Skeletal muscle satellite cell (primary cell): Measurements from ENCODE around the gene MFN2.
"Not testable (repeated sequence)": the region's sequence is repeated elsewhere in the genome, so short reads cannot be mapped to it uniquely, and the experiment has no call there.

Experiments used
- H3K27me3 ChIP-seq: 2 replicates; pipeline ENCODE4 v1.7.0; 2013; ENCODE audit warnings: low read length; ENCODE audit not compliant: control insufficient read depth, insufficient read depth
- H3K36me3 ChIP-seq: 2 replicates; pipeline ENCODE4 v1.7.0; 2013; ENCODE audit warnings: mild to moderate bottlenecking, control low read depth, low read length; ENCODE audit not compliant: insufficient read depth
- H3K4me1 ChIP-seq: 2 replicates; pipeline ENCODE4 v1.7.0; 2013; ENCODE audit warnings: low read length; ENCODE audit not compliant: control insufficient read depth, insufficient read depth
- H3K4me2 ChIP-seq: 2 replicates; pipeline ENCODE4 v1.7.0; 2013; ENCODE audit warnings: mild to moderate bottlenecking, low read length
- H3K4me3 ChIP-seq: 2 replicates; pipeline ENCODE4 v1.7.0; 2013; ENCODE audit warnings: low read length
- H3K9ac ChIP-seq: 2 replicates; pipeline ENCODE4 v1.7.0; 2013; ENCODE audit warnings: mild to moderate bottlenecking, low read depth, low read length, moderate library complexity
- H3K9me3 ChIP-seq: replicated peaks from 2 replicates; pipeline ENCODE4 v1.7.0; 2013; ENCODE audit warnings: mild to moderate bottlenecking, control low read depth, low read length

The MFN2 gene

DNA sequence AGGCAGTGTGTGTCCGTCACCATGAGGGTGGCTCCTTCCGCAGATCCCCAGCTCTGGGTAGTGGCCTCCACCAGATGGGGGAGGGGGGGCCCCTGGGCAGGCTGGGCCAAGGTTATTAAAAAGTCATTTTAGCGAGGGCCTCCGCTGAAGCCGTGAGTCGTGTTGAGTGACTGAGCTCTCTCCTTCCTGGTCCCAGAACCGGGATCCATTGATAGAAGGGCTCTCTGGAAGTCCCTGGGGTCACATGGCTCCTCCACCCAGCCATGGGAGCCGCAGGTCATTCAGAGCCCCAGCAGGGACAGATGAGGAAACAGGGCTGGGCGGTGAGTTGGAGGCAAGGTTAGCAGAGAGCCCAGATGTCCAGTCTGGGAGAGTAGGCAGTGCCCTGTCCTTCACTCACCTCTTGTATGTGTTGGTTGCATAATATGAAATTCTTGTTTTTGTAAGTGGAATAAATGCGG is 51.9 kb downstream of the MFN2 start:
- no peak overlapping the region for H3K9ac ChIP-seq
- H3K27me3 ChIP-seq, result no peaks in the 10 kb centered on the region
- no peak overlapping the region for H3K4me2 ChIP-seq
- H3K36me3 ChIP-seq, result peaks cover 23% of the 10 kb centered on the region
- H3K4me1 ChIP-seq, result no peaks in the 10 kb centered on the region
- H3K4me3 ChIP-seq, result no peak overlapping the region
- H3K9me3 ChIP-seq, result no peaks in the 10 kb centered on the region

DNA sequence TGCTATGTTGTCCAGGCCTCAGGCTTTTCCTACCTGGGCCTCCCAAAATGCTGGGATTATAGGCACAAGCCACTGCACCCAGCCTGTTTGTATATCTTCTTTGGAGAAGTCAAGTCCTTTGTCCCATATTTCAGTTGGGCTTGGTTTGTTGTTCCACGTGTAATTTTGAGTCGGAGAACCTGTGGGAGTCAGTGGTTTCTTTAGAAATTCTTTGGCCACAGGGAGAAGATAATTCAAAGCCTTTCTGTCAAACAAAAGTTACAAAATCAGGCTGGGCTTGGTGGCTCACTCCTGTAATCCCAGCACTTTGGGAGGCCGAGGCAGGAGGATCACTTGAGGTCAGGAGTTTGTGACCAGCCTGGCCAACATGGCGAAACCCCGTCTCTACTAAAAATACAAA is 53.2 kb downstream of the MFN2 start:
- not testable (repeated sequence) for H3K4me2 ChIP-seq, H3K9me3 ChIP-seq, H3K27me3 ChIP-seq, H3K9ac ChIP-seq, H3K4me3 ChIP-seq, H3K4me1 ChIP-seq
- H3K36me3 ChIP-seq, result peaks cover 18% of the 10 kb centered on the region

DNA sequence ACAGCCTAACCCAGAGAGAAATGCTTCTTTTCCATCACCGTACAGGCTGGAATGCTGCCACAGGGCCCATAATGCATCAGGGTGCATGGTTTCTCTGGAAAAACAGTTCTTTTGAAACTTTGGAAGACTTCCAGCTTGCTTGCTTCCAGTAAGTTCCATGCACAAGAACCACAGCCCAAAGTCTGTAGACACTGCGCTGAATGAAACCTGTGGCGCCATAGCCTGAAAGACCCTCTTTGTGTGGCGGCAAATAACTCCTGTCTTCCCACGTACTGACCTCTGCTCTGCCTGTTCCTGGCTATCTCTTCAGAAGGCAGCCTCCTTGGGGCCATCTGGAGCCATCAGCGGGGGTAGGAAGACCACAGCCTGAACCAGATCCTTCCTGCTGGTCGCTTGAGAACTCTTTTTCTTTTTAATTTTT is 54.1 kb downstream of the MFN2 start:
- H3K4me3 ChIP-seq, result no peak overlapping the region
- no peaks in the 10 kb centered on the region for H3K4me1 ChIP-seq
- H3K36me3 ChIP-seq, result peaks cover 15% of the 10 kb centered on the region
- H3K9ac ChIP-seq, result no peak overlapping the region
- no peak overlapping the region for H3K4me2 ChIP-seq
- no peaks in the 10 kb centered on the region for H3K27me3 ChIP-seq
- H3K9me3 ChIP-seq, result no peaks in the 10 kb centered on the region

DNA sequence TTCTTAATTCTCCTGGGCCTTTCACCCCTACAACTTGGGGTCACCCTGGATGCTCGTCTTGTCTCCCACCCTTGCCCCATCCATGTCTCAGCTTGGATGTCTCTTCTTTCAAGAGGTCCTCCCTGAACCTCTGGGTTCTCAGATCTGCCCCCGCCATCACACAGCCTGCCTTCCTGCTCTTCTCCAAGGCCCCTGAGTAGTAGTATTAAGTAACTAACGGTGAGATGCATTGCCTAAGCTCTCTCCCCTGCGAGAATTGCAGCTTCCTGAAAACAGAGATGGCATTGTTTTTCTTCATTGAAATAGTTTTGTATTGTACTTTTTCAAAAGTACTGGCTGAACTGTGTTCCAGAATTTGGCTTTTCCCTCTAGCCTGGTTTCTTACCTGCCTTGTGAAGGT is 55.1 kb downstream of the MFN2 start:
- no peaks in the 10 kb centered on the region for H3K27me3 ChIP-seq
- no peak overlapping the region for H3K4me3 ChIP-seq

DNA sequence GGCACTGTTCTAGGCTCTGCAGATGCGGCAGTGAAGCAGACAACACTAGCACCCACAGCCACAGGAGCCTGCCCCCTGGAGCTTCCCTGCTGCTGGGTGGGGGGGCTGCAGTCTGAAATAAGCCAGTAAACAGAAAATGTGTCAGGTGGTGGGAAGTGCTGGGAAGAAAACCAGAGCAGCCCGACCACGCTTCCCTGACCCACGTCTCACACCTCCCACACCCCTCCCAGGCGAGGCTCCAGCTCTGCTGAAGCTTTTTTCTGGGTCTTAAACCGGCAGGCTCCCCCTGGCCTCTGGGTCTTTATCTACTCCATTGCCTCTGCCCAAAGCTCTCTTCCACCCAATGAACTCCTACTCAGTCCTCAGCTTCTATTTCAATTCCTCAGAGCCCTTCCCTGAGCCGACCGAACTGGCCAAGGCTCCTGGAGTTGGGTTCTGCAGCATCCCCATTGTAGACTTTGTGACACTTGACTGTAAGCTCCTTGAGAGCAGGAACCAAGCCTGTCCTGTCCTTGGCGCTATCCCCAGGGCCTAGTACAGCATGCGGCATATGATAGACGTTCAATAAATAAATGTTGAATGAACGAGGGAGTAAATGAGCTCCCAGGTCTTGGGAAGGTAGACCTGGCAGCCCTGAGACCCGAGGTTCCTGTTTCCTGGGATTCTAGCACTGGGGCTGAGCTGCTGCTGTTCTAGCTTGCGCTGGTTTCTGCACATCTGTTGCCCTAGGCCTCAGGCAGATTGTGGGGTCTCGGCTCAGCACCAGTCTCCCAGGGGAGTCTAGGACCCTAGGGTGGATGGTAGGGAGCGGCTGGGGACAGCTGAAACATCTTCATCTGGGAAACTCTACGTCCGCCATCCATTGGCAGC is 57.5 kb downstream of the MFN2 start:
- Histone ChIP-seq H3K9me3 (no peaks in the 10 kb centered on the region), H3K36me3 (no peaks in the 10 kb centered on the region), H3K27me3 (no peaks in the 10 kb centered on the region), H3K4me3 (no peak overlapping the region), H3K4me2 (no peak overlapping the region), H3K4me1 (no peaks in the 10 kb centered on the region), H3K9ac (no peak overlapping the region)

More for the DNA sequence above, 55.1 kb downstream of the MFN2 start:
- Histone ChIP-seq H3K36me3 (peaks cover 15% of the 10 kb centered on the region), H3K9me3 (no peaks in the 10 kb centered on the region), H3K9ac (no peak overlapping the region), H3K4me2 (no peak overlapping the region), H3K4me1 (no peaks in the 10 kb centered on the region)

DNA sequence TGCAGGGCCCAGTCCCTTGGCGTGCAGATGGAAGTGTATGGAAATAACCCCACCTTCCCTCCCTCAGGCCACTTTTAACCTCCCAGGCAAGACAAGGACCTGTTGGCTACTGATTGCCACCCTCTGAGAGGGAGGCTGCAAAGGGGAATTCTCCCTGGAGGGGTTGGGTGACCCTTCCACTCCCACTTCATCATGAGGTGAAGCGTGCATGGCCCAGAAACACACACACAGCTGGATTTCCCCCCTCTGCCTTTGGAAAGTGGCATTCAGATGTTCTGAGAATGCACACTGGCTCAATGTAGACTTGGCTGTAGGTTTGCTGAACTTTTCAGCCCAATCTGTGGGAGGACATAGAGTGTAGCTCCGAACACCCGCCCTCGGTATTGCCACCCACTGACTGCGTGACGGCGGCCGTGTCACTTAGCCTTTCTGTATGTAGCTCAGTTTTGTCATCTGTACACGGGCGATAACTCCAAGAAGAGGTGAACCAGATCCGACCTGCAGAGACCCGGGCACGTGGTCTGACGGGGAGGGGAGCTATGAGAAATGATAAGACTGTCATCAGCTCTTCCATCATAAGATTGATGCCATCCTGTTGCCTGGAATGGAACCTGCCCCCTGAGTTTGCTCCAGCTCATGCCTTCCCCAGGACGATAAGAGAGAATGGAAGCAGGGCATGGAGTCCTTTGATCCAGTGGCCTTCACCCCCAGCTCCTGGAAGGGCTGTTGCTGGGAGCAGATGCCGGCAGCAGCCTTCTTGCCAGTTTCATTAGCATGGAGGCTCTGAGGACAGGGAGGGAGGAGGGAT is 58.3 kb downstream of the MFN2 start:
- Histone ChIP-seq H3K4me3 (no peak overlapping the region), H3K27me3 (no peaks in the 10 kb centered on the region), H3K36me3 (no peaks in the 10 kb centered on the region), H3K4me1 (no peaks in the 10 kb centered on the region), H3K9me3 (no peaks in the 10 kb centered on the region), H3K9ac (no peak overlapping the region), H3K4me2 (no peak overlapping the region)

DNA sequence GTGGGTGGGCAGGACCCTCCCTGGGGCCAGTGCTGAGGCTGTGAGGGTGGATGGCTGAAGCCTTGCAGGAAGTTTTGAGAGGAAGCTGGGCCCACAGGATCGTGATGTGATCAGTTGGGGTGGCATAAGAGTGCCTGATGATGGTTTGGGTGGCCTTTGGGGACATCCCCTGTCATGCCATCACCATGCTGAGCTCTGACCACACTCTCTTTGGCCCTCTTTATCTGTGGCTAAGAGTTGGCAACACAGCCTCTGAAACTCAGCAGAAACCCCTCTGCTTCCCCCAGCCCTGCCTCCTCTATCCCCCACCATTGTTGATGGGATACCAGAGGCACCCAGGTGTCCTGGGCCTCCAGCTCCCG is 58.9 kb downstream of the MFN2 start:
- Histone ChIP-seq H3K27me3 (no peaks in the 10 kb centered on the region), H3K9me3 (no peaks in the 10 kb centered on the region), H3K36me3 (no peaks in the 10 kb centered on the region), H3K9ac (no peak overlapping the region), H3K4me1 (peaks cover 2% of the 10 kb centered on the region), H3K4me3 (no peak overlapping the region), H3K4me2 (no peak overlapping the region)

DNA sequence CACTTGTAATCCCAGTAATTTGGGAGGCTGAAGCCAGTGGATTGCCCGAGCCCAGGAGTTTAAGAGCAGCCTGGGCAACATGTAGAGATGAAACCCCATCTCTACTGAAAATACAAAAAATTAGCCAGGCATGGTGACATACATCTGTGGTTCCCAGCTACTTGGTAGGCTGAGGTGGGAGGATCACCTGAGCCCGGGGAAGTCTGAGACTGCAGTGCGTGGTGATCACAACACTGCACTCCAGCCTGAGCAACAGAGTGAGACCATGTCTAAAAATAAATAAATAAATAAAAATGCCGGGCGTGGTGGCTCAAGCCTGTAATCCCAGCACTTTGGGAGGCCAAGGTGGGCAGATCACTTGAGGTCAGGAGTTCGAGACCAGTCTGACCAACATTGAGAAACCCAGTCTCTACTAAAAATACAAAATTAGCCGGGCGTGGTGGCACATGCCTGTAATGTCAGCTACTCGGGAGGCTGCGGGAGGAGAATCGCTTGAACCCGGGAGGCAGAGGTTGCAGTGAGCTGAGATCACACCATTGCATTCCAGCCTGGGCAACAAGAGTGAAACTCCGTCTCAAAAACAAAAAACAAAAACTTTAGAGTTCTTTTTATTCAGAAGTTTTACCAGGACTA is 59.7 kb downstream of the MFN2 start:
- not testable (repeated sequence) for H3K4me1 ChIP-seq, H3K9ac ChIP-seq

DNA sequence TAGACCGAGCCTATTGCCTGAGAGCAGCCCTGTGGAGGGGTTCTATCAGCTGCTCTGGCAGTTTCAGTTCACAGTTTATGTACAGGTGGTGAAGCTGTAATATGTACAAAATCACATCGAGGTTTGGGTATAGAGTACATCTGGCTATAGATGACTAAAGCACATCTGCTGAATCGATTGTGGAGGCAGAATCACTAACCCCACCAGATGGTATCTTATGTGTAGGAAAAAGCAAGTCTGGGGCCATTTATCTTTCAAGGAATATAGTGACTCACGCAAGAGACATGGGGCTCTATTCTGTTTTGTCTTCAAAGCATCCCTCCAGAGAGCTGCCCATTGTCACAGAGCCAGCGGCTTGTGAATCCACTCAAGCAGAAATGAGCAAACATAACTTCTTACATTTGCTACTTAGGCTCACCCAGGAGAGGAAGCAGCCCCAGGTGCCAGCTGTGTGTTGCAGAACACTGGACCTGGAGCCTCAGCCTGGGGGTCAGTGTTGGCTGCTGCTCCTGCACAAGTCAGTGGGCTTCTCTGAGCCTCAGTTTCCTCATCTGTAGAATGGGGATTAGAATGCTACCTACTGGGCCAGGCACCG is 60.3 kb downstream of the MFN2 start:
- no peaks in the 10 kb centered on the region for H3K36me3 ChIP-seq
- H3K4me2 ChIP-seq, result no peak overlapping the region
- H3K4me3 ChIP-seq, result no peak overlapping the region
- H3K9me3 ChIP-seq, result no peaks in the 10 kb centered on the region
- peaks cover 6% of the 10 kb centered on the region for H3K27me3 ChIP-seq
- peaks cover 10% of the 10 kb centered on the region for H3K4me1 ChIP-seq
- H3K9ac ChIP-seq, result no peak overlapping the region

More for the DNA sequence above, 59.7 kb downstream of the MFN2 start:
- H3K4me2 ChIP-seq, H3K27me3 ChIP-seq, H3K9me3 ChIP-seq, H3K4me3 ChIP-seq, H3K36me3 ChIP-seq: not testable (repeated sequence)

DNA sequence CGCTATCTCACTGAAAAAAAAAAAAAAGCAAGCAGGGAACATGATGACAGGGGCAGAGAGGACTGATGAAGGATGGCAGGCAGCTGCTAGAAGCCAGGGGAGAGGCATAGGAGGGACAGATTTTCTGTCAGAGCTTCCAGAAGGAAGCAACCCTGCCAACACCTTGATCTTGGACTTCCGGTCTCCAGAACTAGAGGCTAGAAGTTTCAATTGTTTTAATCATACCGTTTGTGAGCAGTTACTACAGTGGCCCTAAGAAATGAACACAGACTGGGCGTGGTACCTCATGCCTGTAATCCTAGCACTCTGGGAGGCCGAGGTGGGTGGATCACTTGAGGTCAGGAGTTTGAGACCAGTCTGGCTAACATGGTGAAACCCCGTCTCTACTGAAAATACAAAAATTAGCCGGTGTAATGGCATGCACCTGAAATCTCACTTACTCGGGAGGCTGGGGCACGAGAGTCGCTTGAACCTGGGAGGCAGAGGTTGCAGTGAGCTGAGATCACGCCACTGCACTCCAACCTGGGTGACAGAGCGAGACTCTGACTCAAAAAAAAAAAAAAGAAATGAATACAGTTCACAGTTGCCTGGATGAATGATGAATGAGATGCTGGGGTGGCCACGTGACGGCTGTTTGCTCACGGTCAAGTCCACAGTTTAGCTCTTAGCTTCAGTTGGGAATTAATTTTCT is 64.1 kb downstream of the MFN2 start:
- H3K9ac ChIP-seq, H3K9me3 ChIP-seq, H3K36me3 ChIP-seq, H3K4me3 ChIP-seq: not testable (repeated sequence)
- Histone ChIP-seq H3K4me2 (peak overlapping the region; percentile 28), H3K27me3 (peaks cover 14% of the 10 kb centered on the region), H3K4me1 (peaks cover 18% of the 10 kb centered on the region)

DNA sequence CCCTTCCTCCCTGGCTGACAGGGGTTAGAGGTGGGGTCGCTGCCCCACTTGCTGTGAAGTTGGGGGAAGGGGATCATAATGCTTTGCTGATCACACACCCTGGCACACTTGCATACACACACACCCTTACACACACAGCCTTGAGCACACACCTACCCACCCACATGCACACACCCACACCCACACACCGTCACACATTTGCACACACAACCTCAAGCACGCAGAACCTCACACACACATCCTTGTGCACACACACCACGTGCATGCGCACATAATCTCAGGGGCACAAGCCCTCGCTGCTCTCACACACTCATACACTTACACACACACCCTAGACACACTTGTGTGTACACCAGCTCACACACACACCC is 66.5 kb downstream of the MFN2 start:
- Histone ChIP-seq H3K4me2 (no peak overlapping the region), H3K4me1 (peaks cover 19% of the 10 kb centered on the region), H3K36me3 (no peaks in the 10 kb centered on the region), H3K27me3 (peaks cover 14% of the 10 kb centered on the region), H3K9me3 (no peaks in the 10 kb centered on the region), H3K4me3 (no peak overlapping the region), H3K9ac (no peak overlapping the region)
